HL-60 (cell line): ENCODE data around the gene ACTR5.

Source experiments
- DNase-seq, 2 experiments: peaks; one replicate each; pipeline ENCODE4 v3.0.0-alpha.2; 2010 to 2020; ENCODE audit warnings: low read depth in 1 of 2, low spot score in 1 of 2
- H3K27ac ChIP-seq: fragments of 250-450 bp; sonication (Bioruptor Pico); replicated peaks from 2 replicates; pipeline ENCODE4 v1.5.1; 2020; ENCODE audit warnings: mild to moderate bottlenecking, moderate library complexity
- H3K27me3 ChIP-seq: fragments of 250-450 bp; sonication (Bioruptor Pico); 2 replicates; pipeline ENCODE4 v1.5.1; 2021; ENCODE audit warnings: mild to moderate bottlenecking, moderate library complexity; ENCODE audit not compliant: insufficient read depth, poor library complexity, severe bottlenecking
- H3K4me3 ChIP-seq: replicated peaks from 2 replicates; pipeline ENCODE4 v1.5.1; 2011; ENCODE audit warnings: mild to moderate bottlenecking, control low read depth, low read length; ENCODE audit not compliant: insufficient read depth
- CTCF ChIP-seq: IDR thresholded peaks from one replicate; pipeline ENCODE4 v1.5.1; 2011; ENCODE audit warnings: low read length, control low read depth, inconsistent platforms; ENCODE audit not compliant: insufficient read depth
- GABPA ChIP-seq: IDR thresholded peaks from 2 replicates; pipeline ENCODE4 v1.6.1; 2012; ENCODE audit warnings: low read depth
- POLR2AphosphoS5 ChIP-seq: IDR thresholded peaks from 2 replicates; pipeline ENCODE4 v1.6.1; 2012; ENCODE audit warnings: low read depth
- REST ChIP-seq: IDR thresholded peaks from 2 replicates; pipeline ENCODE4 v1.6.1; 2012; ENCODE audit warnings: low read depth; ENCODE audit not compliant: insufficient replicate concordance
- SPI1 ChIP-seq: IDR thresholded peaks from 2 replicates; pipeline ENCODE4 v1.6.1; 2012; ENCODE audit warnings: low read depth, mild to moderate bottlenecking, borderline replicate concordance

The ACTR5 gene

GRCh38 chr20:38769376-38770295 lies 21.4 kb downstream of the ACTR5 start:
- TF ChIP-seq POLR2AphosphoS5 (no peak), REST (no peak), CTCF (no peak), SPI1 (no peak), GABPA (no peak)
- H3K4me3 ChIP-seq = no peak overlapping the region
- H3K27me3 ChIP-seq = no peaks in the 10 kb centered on the region
- H3K27ac ChIP-seq = no peak overlapping the region
- no peak for DNase-seq

- no peak for DNase-seq
- Histone ChIP-seq H3K4me3 (no peak overlapping the region), H3K27ac (no peak overlapping the region), H3K27me3 (no peaks in the 10 kb centered on the region)
- no peak for TF ChIP-seq REST
- TF ChIP-seq SPI1 = no peak
- TF ChIP-seq CTCF = no peak
- TF ChIP-seq POLR2AphosphoS5 = no peak
- no peak for TF ChIP-seq GABPA
Observed at GRCh38 chr20:38770546-38770945, 22.3 kb downstream of the ACTR5 start.

GRCh38 chr20:38770970-38771369 lies 22.7 kb downstream of the ACTR5 start:
- DNase-seq = no peak
- TF ChIP-seq CTCF (no peak), GABPA (no peak), REST (no peak), POLR2AphosphoS5 (no peak), SPI1 (no peak)
- H3K4me3 ChIP-seq = no peak overlapping the region

More at GRCh38 chr20:38770970-38771369, 22.7 kb downstream of the ACTR5 start:
- H3K27me3 ChIP-seq = no peaks in the 10 kb centered on the region
- no peak overlapping the region for H3K27ac ChIP-seq
